Fibroblast of skin of back (primary cell): ENCODE data around the gene KCNQ2.

Source experiments
- DNase-seq: peaks from one replicate; pipeline ENCODE4 v3.0.0-alpha.2; 2013

The KCNQ2 gene

DNA sequence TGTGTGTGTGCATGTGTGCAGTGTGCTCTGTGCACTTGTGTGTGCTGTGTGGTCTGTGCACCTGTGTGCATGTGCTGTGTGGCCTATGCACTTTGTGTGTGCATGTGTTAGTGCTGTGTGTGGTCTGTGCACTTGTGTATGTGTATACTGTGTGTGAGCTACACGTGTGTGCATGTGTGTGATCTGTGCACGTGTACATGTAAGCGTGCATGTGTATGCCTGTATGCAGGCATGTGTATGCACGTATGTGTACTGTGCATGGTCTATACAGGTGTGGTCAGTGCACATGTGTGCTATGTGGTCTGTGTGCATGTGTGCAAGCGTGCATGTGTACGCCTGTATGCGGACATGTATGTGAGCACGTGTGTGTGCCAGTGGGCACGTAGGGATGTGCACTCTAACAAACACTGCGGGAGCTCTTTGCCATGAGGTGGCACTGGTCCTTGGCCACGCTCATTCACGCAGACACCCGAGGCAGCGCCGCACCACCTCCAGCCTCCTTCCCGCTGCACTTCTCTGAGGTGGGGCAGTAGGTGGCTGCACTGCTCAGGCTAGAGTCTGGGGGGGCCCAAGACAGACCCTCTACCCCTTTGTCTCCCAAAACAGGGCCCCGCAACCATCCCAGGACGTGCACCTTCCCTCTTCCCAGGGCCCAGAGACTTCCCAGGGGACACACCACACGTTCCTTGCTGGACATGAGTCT, 68.9 kb downstream of the KCNQ2 start:
- no peak for DNase-seq

DNA sequence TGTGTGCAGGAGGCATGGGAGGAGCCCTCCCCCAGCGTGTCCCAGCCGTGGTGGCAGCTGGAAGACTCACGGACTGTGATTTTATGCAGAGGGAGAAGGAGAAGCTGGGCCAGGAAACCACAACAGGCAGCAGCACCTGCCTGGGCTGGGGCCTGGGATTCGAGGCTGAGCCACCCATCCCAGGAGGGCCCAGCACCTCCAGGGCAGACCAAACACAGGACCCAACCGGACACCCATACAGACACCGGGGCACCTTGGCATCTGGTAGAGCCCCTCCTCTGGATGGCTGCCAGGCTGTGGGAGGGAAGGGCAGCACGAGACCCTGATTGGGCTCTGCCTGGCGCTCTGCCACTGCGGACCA, 69.6 kb downstream of the KCNQ2 start:
- DNase-seq: no peak

DNA sequence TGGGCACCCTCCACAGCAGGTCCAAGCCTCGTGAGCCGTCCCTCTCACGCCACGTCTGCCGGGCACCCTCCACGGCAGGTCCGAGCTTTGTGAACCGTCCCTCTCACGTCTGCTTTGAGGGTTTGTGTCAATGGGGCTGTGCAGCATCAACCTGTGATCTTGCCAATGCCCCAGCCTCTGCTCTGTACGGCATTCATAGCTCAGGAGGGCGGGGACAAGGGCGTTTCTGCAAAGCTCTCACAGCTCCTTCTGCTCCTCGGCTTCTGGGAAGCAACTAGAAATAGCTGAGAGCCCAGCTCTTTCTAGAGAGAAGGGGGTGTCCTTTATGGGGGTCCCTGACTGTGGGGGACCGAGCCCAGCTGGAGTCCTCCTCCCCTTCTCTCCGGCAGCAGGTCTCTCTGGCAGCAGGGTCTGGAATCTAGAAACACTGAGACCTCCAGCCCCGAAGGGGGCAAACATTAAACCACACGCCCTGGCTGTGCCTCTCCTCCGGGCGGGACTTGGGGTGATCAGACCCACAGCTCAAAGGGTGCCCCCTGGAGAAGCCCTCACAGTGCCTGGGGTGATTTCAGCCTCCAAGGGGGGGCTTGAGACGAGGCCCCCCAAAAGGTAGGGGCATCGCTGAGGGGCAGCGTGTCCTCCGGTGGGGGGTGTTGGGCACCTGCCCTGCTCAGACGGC, 70.1 kb downstream of the KCNQ2 start:
- DNase-seq: no peak

DNA sequence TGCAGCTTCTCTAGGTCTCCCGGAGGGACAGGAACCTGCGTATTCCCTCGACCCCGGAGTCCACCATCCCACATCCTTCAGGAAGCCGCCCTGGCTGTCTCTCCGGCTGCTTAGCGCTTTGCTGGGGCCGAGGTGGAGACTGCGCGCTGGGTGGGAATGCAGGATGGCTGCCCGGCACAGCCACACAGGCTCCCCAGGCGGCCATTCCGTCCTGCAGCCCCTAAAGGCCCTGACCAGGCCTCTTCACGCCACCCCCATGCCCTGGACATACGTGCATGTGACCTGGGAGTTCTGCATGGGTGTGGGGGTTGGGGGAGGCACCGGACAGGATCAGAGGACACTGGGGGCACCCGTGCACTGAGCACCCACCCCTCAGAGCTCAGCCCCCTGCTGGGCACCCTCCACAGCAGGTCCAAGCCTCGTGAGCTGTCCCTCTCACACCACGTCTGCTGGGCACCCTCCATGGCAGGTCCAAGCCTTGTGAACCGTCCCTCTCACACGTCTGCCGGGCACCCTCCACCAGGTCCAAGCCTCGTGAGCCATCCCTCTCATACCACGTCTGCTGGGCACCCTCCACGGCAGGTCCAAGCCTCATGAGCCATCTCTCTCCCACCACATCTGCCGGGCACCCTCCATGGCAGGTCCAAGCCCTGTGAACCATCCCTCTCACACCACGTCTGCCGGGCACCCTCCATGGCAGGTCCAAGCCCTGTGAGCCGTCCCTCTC, 70.9 kb downstream of the KCNQ2 start:
- no peak for DNase-seq

DNA sequence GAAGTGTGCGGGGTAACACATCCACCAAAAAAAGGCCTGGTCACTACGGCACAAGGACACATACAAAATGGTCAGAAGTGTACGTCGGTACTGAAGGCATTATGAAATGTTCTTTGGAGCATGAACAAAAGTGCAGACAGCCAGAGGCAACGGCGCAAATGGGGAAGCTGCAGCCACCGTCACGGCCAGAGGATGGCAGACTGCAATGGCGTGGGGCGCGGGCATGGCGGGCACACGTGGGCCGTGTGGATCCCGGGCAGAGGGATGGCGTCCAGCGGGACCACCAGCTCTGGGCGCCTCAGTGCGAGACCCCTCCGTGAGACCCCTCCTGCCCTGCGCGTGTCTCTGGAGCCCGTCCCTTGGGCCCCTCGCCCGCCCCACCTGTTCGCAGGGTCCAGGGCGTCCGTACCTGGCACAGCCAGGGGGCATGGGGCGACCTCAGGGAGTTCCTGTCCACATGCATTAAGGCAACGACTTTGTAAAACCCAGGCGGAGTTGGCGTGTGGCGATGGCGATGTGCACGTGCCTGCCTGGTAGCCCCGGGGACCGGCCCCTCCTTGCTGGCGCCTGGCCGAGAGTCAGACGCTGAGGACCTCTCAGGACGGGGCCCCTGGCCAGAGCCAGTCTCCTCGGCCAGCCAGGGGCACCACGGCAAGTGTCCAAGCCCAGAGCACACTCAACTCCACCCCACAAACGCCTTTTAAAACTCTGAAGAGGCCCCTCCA, 71.8 kb downstream of the KCNQ2 start:
- no peak for DNase-seq

DNA sequence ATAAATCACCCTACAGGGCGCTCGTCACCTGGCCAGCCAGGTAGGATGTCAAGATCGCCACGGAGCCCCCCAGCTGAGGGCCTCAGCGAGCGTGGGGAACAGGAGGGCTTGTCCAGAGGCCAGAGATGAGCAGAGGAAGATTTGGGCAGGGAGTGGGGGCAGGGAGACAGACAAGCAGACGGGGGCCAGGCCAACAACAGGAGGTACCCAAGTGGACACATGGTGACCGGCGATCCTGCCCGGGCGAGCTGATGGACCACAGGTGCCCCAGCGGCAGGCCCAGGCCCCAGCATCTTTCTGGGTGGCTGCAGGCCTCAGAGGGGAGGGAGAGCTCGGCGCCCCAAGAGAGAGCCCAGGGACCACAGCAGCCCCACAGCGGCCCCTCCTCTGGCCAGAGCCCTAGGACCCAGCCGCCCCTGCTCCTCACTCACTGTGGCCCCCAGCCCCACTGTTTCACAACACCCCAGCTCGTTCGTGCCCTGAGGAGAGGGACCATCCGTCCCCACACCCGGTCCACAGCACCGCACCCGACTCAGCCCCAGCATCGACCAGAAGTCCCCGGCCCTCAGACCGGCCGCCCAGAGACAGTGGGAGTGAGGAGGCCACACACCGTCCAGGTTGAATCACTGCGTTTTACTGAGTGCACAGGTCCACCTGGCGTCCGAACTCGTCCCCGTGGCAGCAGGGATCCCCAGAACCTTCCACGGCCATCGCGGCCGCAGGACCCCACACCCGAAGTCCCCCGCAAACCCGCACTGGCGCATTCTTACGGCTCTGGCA, 72.7 kb downstream of the KCNQ2 start:
- DNase-seq: no peak

DNA sequence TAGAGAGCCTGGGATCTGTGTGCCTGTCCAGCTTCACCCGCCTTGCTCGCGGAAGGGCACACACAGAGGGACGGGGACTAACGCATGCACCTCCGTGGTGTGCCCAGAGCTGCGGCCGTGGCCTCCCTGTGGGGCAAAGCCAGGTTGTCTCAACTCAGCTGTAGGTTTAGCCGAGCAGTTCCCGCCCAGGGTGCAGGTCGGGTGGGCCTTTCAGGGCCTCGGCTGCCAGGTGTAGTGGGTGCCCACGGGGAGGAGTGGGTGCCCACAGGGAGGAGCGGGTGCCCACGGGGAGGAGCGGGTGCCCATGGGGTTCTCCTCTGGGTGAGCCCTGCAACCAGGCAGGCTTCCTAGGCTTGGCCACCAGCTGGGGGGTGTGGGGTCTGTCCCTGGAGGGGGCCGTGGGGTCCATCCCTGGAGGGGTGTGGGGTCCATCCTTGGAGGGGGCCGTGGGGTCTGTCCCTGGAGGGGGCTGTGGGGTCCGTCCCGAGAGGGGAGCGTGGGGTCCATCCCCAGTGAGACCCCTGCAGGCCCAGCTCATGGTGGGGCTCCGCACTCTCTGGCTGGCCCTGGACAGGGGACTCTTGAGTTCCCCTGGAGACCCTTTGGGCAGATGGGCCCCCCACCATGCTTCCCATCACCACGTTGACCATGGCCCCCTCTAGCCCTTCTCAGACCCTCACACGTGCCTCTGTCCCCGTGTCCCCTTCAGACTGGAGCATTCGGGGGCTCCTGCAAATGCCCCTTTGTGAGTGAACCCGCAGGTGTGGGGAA, 73.5 kb downstream of the KCNQ2 start:
- no peak for DNase-seq

DNA sequence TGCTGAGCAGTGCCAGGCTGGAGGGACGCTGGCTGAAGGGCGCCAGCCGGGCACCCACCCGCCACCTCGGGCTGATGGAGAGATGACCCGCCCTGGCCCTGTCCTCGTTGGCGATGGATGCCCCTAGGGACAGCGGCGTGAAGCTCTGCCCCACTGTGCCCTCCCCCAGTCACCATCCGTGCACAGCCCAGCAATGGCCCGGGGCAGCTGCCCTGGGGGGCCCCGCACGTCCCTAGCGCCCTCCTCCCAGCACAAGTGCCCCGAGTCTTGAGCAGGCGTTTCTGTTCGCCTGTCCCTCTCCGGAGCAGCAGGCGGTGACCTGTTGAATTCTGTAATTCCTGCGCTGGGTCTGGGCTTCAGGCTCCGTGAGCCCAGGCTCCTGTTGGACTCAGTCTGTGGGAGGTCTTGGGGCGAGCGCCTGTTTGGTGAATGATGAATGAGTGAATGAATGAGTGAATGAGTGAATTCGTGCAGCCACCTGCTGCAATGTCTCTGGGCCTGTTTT, 74.5 kb downstream of the KCNQ2 start:
- no peak for DNase-seq

DNA sequence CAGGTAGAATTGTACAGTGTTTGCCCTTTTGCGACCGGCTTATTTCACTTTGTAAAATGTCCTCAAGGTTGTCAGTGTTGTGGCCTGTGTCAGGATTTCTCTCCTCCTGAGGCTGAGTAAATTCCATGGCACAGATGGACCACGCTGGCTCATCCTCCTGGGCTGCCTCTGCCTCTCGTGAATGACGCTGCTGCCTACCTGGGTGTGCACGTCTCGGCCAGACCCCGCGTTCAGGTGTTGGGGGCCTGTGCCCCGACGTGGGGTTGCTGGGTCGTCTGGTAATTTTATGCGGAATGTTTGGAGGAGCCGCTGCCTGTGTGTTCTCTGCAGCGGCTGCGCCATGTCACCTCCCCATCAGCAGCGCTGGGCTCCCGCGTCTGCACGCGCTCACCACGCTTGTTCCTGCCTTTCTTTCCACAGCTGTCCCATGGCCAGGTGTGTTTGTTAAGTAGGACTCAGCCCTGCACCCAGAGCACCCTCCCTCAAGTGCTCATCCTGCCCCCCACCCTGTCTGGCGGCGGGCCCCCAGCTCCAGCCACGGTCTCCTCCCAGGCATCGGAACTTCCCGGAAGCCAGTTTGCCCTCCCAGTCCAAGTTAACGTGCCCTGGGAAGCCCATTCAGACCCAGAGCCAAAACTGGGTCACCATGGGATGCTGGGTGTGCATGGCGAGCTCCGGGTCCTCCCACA, 75.2 kb downstream of the KCNQ2 start:
- DNase-seq: no peak

DNA sequence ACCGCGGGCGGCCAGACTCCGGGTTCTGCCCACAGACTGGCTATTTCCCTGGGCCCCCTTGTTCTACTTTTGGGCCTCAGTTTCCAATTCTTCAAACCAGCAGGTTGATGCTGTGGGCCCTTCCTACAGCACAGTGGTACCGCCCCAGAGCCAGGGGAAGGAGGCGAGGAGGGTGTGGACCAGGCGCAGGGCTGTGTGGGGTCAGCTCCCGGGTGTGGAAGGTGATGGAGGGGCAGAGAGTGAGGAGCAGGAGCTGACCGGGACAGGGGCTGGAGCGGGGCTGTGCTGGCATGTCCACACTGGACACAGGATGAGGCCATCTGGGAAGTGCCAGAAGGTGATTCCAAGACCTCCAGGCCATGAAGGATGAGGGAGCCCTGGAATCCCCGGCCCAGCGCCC, 76.2 kb downstream of the KCNQ2 start:
- DNase-seq: no peak

DNA sequence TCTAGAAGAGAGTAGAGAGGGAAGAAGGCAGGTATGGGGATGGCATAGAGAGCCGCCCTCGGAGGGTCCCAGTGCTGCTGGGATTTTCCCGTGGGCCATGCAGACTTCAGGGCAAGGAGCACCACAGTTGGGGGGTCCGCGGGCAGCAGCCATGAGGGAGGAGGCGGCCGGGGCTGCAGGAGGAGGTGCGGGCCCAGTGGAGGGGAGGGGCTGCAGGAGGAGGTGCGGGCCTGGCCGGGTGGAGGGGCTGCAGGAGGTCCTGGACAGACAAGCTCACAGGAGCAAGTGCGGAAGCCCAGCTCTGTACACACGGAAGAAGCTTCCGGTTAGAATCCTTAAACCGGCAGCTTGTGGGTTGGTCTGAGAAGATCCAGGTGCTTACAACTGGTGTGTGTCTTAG, 76.7 kb downstream of the KCNQ2 start:
- no peak for DNase-seq

DNA sequence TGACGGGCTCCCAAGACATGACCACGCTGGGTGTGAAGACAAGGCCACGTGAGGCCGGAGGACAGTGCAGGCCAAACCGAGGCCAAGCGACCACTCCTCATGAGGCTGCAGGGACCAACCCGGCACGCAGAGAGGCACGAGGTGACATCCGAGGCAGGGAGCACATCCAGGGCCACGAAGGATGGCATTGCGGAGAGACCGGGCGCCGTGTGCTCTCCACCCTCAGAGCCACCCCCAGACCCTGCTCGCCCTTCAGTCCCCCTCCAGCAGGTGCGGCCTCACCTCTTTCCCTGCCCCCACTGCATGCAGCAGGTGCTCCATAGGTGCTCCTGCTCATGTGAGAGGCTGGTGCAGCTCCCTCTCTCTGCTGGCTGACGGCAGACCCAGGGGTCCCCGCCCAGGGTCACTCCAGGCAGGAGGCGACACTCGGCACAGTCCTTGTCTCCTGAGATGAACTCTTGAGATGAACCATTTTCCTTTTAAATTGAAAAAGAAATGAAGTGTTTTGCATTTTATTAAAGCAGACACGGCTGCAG, 77.5 kb downstream of the KCNQ2 start:
- no peak for DNase-seq

DNA sequence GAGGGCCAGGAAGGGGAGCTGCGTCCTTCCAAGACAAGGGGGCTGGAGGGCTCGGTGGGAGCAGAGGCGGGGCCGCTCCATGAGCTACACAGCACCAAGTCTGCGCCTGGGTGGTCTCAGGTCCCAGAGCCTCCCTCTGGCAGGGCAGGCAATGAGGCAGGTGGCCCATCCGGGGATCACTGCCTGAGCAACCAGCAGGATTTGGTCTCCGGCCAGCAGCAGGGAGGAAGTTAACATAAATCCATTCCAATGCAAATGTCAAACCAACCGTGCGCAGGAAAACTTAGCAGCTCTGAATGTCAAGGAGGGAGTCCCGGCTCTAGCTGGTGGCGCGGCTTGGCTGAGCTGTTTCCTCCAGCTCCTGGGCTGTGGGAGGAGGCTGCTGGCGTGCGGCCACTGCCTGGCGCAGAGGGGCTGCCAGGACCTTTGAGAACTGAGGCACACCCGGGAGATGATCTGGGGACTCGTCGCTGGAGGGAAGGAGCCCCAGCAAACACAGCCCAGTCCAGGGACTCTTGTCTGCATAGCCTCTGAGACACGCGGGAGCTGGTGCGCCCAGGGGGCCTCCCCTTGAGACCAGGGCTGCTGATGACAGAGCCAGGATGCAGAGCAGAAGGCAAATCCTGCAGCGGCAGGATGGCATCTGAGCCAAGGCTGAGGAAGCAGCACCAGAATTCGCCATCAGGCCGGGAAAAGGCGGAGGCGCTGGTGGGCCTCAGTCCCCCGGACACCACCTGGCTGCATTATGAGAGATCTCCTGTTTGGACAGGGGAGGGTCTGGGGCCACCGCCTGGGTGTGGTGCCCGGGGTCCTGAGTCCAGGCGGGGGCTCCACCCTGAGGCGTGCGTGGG, 78.2 kb downstream of the KCNQ2 start:
- DNase-seq: no peak

DNA sequence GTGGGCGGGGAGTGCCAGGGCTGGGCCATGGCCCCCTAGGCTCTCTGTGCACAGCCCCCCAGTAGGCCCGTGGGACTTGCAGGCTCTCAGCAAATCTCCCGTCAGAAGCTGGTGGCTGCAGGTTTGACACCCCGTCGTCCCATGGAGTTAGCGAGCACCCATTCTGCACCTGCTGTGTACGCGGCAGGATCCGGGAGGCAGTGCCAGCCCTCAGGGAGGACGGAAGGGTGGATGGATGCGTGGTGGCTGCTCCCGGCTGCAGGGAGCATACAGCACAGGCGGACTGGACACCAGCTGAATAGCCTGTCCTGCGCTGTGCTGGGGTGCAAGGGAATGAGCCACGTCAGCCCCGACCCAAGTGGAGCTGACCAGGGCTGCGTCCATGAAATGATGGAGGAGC, 78.9 kb downstream of the KCNQ2 start:
- DNase-seq: no peak

DNA sequence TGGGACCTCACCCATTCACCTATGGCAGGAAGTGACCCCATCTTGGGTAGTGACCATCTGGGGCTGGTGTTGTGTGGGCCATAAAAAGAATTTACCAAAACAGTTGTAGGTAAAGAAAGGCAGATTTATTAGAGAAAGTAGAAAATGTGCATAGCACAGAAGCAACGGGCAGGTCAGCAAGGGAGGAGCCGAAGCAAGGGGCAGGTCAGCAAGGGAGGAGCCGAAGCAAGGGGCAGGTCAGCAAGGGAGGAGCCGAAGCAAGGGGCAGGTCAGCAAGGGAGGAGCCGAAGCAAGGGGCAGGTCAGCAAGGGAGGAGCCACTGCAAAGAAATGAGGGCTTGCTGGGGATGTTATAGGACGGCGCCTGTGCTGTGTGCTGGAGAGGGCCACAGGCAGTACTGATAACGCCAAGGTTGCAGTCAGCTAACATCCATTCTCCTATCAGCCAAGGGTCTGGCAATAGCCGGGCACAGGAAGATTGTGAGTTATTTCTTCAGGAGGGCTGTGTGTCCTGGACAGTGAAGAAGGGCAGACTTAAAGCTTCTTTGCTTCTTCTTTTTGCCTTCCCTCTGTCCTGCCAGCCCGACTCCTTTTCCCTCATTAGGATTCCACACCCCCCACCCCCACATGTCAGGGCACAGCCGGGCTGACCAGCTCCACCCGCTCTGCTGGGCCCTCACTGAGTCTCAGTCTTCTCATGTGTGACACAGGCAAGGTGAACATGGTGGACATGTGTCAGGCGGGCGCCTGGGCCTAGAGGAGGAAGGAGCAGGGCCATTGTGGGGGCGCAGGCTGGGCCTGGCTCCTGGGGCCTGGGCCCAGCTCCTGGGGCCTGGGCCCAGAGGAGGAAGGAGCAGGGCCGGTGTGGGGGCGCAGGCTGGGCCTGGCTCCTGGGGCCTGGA, 79.7 kb downstream of the KCNQ2 start:
- no peak for DNase-seq

DNA sequence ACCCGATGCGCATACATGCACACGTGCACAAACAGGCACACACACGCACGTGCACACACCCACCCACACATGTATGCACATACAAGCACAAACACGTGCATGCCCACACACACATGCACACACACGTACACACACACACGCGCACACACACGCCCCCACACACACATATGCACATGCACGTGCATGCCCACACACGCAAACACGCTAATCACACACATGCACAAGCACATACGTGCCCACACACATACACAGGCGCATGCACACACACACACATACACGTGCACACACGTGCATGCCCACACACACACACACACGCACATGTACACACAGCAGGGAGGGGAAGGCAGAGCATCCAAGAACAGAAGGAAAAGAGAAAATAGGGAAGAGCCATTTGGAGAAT, 84.5 kb downstream of the KCNQ2 start:
- DNase-seq: no peak

DNA sequence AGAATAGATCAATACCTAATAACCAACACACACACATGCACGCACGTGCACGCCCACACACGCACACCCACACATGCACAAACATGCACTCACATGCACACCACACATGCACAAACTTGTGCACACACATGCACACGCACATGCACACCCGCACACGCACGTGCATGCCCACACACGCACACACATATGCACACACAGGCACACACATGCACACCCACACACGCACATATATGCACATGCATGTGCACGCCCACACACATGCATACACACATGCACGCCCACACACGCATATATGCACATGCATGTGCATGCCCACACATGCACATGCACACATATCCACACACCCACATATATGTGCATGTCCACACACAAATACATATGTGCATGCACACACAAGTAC, 85.1 kb downstream of the KCNQ2 start:
- DNase-seq: no peak

DNA sequence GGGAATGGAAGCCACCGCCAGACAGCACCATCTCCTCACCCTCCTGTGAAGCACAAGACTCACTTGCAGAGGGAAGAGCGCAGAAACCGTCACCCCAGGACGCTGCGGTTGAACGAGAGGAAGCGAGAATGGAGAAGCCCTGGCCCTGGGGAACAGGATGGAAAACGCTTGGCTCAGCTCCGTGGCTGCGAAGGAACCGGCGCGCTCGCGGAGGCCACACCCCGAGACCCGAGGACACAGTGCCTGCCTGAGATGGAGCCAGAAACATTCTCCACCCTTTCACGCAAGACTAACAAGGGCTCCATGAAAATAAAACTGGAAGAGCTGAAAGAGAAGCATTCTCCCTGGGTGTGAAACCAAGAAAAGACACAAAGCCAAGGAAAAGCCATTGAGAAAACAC, 86.0 kb downstream of the KCNQ2 start:
- DNase-seq: no peak

DNA sequence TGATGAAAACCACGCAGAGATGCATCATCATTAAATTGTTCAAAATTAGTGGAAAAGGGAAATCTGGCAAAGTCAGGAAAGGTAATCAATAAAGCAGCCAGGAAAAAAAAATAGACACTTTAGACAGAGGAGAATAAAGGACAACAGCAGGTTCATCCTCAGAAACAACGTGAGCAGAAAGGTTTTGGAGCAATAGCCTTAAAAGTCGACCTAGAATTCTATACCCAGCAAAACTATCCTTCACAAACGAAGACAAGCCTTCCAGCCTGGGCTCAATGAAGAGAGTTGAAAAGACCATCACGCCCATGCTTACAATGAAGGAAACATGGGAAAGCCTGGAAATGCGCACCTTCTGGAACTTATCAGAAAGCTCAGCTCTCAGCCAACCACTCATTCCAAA, 86.6 kb downstream of the KCNQ2 start:
- DNase-seq: no peak
